Glutamatergic neuron (in vitro differentiated cells): ENCODE data around the gene GARIN5B. TPM values are rescaled to one million over a fixed set of nuclear protein-coding genes. Genes with fewer than 3 reads are reported as not detected.

ENCODE experiments used
- DNase-seq: peaks from one replicate; pipeline ENCODE4 v3.0.0; 2022
- H3K27ac Mint-ChIP-seq: one replicate; pipeline ENCODE4 v1.8.0; 2020; ENCODE audit warnings: mild to moderate bottlenecking, mixed read lengths, inconsistent platforms; ENCODE audit not compliant: unreplicated experiment
- H3K27me3 Mint-ChIP-seq: one replicate; pipeline ENCODE4 v1.8.0; 2020; ENCODE audit warnings: mild to moderate bottlenecking, moderate library complexity, mixed read lengths, inconsistent platforms; ENCODE audit not compliant: unreplicated experiment
- H3K36me3 Mint-ChIP-seq: one replicate; pipeline ENCODE4 v1.8.0; 2020; ENCODE audit warnings: mild to moderate bottlenecking, mixed read lengths, inconsistent platforms; ENCODE audit not compliant: unreplicated experiment
- H3K4me1 Mint-ChIP-seq: one replicate; pipeline ENCODE4 v1.8.0; 2020; ENCODE audit warnings: mild to moderate bottlenecking, low read depth, mixed read lengths, inconsistent platforms; ENCODE audit not compliant: unreplicated experiment
- H3K4me3 Mint-ChIP-seq: one replicate; pipeline ENCODE4 v1.8.0; 2020; ENCODE audit warnings: mild to moderate bottlenecking, mixed read lengths, inconsistent platforms; ENCODE audit not compliant: unreplicated experiment
- H3K9me3 Mint-ChIP-seq: one replicate; pipeline ENCODE4 v1.8.0; 2020; ENCODE audit warnings: mild to moderate bottlenecking, moderate library complexity, mixed read lengths, inconsistent platforms; ENCODE audit not compliant: unreplicated experiment
- total RNA-seq: library from RNA; stranded (reverse); fragmentation: NEBNext Ultra II Directional; extraction: Animal tissue kit (Norgen Biotek cat#: 25700); gene quantifications from one replicate; pipeline ENCODE4 v1.2.1, GENCODE V29; 2021; ENCODE audit not compliant: unreplicated experiment
- TF ChIP-seq, protein P1 (sequence below): fragments of 200-600 bp; sonication (generic); IDR thresholded peaks from one replicate; pipeline ENCODE4 v1.5.0; 2021; ENCODE audit not compliant: partially characterized antibody, unreplicated experiment

Gene GARIN5B
- total RNA-seq, 1 donor from 2014 or later, result 0.17 TPM

DNA sequence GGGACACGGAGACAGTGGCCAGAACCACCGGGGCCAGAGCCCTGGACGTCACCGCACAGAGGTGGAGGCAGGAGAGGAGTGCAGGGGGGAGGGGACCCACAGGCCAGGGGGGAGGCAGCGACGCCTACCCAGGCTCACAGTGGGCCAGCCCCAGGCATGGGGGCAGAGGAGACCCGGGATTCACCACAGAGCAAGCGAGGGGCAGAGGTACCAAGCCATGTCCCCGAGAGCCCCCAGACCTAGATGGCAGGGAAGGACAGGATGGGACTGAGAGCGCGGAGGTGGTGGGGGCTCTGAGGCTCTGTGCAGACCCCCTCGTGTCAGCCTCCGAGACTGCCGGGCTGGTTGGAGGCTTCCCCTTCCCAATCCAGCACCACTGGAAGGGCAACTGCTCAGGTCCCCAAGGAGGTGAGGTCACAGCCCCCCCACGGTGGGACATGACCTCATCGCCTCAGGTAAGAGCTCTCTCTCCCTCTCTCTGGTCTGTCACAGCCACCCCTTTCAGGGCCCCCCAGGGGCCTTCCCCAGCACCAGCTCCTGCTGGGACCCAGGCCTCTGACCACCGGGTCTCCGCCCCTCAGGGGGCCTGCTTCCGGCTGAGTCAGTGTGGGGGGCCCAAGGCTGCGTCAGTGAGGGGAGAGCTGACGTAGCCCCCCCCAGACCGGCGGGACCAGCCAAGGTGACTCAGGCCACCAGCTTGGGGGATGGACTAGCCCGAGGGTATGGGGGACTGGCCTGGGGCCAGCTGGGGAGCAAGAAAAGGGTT lies 9.4 kb upstream of the GARIN5B start:
- Mint-ChIP-seq H3K27me3 (peaks cover 10% of the 10 kb centered on the region), H3K27ac (no peak overlapping the region), H3K9me3 (peaks cover 11% of the 10 kb centered on the region), H3K4me1 (peaks cover 21% of the 10 kb centered on the region), H3K36me3 (no peaks in the 10 kb centered on the region), H3K4me3 (peak overlapping the region; percentile 60)
- peak; percentile 54 for DNase-seq
- TF ChIP-seq, protein P1, sequence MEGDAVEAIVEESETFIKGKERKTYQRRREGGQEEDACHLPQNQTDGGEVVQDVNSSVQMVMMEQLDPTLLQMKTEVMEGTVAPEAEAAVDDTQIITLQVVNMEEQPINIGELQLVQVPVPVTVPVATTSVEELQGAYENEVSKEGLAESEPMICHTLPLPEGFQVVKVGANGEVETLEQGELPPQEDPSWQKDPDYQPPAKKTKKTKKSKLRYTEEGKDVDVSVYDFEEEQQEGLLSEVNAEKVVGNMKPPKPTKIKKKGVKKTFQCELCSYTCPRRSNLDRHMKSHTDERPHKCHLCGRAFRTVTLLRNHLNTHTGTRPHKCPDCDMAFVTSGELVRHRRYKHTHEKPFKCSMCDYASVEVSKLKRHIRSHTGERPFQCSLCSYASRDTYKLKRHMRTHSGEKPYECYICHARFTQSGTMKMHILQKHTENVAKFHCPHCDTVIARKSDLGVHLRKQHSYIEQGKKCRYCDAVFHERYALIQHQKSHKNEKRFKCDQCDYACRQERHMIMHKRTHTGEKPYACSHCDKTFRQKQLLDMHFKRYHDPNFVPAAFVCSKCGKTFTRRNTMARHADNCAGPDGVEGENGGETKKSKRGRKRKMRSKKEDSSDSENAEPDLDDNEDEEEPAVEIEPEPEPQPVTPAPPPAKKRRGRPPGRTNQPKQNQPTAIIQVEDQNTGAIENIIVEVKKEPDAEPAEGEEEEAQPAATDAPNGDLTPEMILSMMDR, result no peak

DNA sequence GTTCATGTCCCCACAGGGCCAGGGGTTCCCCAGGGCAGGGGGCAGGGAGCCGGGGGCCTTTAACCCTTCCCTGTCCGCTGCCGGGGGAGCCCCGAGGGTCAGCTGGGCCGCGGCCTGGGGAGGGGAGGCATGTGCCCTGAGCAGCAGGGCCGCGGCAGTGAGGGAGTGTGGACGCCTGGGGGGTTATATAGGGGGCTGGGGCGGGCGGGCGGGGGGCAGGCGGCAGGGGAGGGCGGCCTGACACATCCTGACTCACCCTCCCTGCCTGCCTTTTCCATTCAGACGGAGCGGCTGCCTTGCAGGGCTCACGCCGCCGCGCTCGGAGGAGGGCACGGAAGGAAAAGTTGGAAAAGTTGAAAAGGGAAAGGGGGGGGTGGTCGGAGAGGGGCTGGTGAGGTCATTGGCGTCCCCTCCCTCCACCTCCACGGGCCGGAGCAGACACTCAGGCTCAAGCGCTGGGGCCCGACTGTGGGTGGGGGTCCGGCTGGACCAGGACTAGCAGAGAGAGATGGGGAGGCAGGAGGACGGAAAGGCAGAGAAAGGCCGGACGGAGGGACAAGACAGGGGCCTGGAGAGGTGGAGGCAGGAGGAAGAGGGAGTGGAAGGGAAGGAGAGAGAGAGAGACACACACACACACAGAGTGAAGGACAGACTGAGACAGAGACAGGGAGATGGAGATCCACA lies 7.4 kb upstream of the GARIN5B start, which contains the start of gene IL11:
Gene IL11 (minus strand): TSS at position 159 of the 684 bp plus-strand sequence. CDS start 153 bp downstream, at position 6.
- DNase-seq, result no peak
- peak within 1 kb of the TSS; percentile 68 for H3K27ac Mint-ChIP-seq
- H3K9me3 Mint-ChIP-seq, result peaks cover 12% of the 10 kb centered on the region
- peaks cover 14% of the 10 kb centered on the region for H3K4me1 Mint-ChIP-seq
- peaks cover 7% of the 10 kb centered on the region for H3K27me3 Mint-ChIP-seq
- H3K4me3 Mint-ChIP-seq, result peak within 1 kb of the TSS; percentile 89
- TF ChIP-seq, protein P1, result no peak
- no peaks in the 10 kb centered on the region for H3K36me3 Mint-ChIP-seq

GRCh38 chr19:55369653-55370304 lies 6.7 kb upstream of the GARIN5B start:
- DNase-seq, result peak; percentile 88
- Mint-ChIP-seq H3K27me3 (peaks cover 7% of the 10 kb centered on the region), H3K27ac (peak overlapping the region; percentile 68), H3K9me3 (peaks cover 12% of the 10 kb centered on the region), H3K4me1 (peaks cover 14% of the 10 kb centered on the region), H3K36me3 (no peaks in the 10 kb centered on the region), H3K4me3 (peak overlapping the region; percentile 89)
- TF ChIP-seq, protein P1, result no peak

DNA sequence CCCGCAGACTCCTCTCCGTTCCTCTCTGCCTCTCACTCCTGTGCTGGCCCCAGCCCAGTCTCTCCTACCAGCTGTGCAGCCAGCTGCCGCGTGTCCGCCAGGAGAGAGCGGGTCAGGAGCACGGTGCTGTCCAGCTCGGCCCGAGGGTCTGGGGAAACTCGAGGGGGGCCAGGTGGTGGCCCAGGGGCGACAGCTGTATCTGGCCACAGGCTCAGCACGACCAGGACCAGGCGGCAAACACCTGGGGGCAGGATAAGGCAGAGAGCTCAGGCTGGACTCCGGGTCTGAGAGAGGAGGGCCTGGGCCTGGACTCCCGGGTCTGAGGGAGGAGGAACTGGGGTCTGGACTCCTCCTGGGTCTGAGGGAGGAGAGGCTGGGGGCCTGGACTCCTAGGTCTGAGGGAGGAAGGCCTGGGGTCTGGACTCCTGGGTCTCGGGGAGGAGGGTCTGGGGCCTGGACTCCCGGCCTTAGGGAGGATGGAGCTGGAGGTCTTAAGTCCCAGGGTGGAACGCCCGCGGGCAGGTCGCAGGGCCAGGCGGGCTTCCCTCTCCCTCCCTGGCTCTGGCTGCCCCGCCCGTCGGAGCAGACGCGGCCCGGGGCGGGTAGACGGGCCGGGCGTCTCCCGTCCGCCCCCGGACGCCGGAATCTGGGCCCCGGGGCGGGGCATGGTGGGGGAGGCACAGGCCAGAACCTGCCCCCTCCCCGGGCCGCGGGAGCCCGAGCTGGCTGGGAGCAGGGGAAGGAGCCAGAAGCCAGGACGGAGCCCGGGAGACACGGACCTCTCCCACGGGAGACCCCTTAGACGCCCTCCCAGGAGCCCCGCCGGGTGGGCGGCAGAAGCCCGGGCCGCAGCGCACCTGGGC lies 5.9 kb upstream of the GARIN5B start:
- Mint-ChIP-seq H3K9me3 (peaks cover 14% of the 10 kb centered on the region), H3K4me1 (peaks cover 14% of the 10 kb centered on the region), H3K27ac (peak overlapping the region; percentile 62), H3K27me3 (peaks cover 7% of the 10 kb centered on the region), H3K36me3 (no peaks in the 10 kb centered on the region), H3K4me3 (peak overlapping the region; percentile 55)
- DNase-seq, result peak; percentile 74
- TF ChIP-seq, protein P1, result no peak
